ENCODE measurements around the gene ZNF524.

DNA sequence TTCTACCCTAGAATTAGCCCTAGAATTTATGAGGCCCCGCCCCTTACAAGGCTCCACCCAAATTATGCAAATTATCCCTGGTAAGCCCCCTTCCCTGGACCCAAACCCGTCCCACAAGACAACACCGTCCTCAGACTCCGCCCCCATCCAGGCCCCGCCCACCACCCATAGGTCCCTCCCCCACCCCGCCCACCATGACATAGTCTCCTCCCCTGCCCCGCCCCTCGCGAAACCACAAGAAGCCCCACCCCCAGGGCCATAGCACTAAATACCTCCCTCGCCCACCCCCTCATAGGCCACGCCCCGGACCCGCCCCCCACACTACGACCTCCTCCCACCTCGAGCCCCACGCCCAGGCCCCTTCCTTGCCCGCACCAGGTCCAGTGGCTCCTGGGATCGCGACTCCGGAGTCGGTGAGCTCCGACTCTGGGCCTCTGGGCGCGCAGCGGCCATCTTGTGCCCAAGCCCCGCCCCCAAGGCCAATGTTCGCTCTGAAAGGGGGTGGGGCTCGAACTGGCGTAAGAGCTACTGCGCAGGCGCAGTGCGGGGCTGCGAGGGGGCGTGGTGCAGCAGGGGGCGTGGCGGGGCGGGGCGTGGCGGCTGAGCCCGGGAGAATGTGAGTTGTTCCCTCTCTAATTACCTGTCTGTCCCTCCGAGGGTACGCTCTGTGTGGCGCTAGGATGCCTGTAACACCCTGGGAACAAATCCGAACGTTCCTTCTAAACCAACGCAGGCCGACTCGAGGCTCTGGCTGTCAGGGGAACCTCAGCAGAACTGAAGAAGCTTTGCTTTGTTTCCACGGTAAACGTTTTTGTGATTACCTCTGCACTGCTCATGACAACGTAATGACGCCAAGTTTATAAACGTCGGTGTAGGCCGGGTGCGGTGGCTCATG lies 24.3 kb downstream of the ZNF524 start, which contains the start of gene ZNF784:
- TF ChIP-seq, protein P1, sequence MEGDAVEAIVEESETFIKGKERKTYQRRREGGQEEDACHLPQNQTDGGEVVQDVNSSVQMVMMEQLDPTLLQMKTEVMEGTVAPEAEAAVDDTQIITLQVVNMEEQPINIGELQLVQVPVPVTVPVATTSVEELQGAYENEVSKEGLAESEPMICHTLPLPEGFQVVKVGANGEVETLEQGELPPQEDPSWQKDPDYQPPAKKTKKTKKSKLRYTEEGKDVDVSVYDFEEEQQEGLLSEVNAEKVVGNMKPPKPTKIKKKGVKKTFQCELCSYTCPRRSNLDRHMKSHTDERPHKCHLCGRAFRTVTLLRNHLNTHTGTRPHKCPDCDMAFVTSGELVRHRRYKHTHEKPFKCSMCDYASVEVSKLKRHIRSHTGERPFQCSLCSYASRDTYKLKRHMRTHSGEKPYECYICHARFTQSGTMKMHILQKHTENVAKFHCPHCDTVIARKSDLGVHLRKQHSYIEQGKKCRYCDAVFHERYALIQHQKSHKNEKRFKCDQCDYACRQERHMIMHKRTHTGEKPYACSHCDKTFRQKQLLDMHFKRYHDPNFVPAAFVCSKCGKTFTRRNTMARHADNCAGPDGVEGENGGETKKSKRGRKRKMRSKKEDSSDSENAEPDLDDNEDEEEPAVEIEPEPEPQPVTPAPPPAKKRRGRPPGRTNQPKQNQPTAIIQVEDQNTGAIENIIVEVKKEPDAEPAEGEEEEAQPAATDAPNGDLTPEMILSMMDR (IDR thresholded peaks at IDR 0.05), result no peak
- TF ChIP-seq EP300 (IDR thresholded peaks at IDR 0.05), result peak; percentile 77 to 91

All from tibial nerve (tissue), 4 donors.